Thymus (tissue), 11 donors: ENCODE measurements around the gene RXFP2. TPM values are rescaled to one million over a fixed set of nuclear protein-coding genes. Genes with fewer than 3 reads are reported as not detected.

Experiments used
- DNase-seq, 9 donors: peaks; one replicate each; pipeline ENCODE4 v3.0.0-alpha.2; 2013; ENCODE audit warnings: low spot score in 9 of 9, low read depth in 6 of 9, missing footprints in 1 of 9
- H3K27ac ChIP-seq, 2 donors: one replicate each; pipeline ENCODE4 v1.5.1; 2013; ENCODE audit warnings: control low read depth in 1 of 2, low read depth in 1 of 2, low read length in 1 of 2, mild to moderate bottlenecking in 1 of 2, moderate library complexity in 1 of 2
- H3K27me3 ChIP-seq, 2 donors: one replicate each; pipeline ENCODE4 v1.5.1; 2013; ENCODE audit warnings: low read length in 1 of 2; ENCODE audit not compliant: control insufficient read depth in 2 of 2, insufficient read depth in 1 of 2
- H3K36me3 ChIP-seq, 2 donors: one replicate each; pipeline ENCODE4 v1.5.1; 2013; ENCODE audit warnings: low read length in 1 of 2, mild to moderate bottlenecking in 1 of 2, moderate library complexity in 1 of 2; ENCODE audit not compliant: control insufficient read depth in 2 of 2, insufficient read depth in 2 of 2
- H3K4me1 ChIP-seq, 2 donors: one replicate each; pipeline ENCODE4 v1.5.1; 2013; ENCODE audit warnings: low read length in 2 of 2; ENCODE audit not compliant: control insufficient read depth in 2 of 2, insufficient read depth in 2 of 2
- H3K4me3 ChIP-seq, 2 donors: one replicate each; pipeline ENCODE4 v1.5.1; 2013; ENCODE audit warnings: low read length in 2 of 2, control low read depth in 1 of 2, mild to moderate bottlenecking in 1 of 2
- H3K9me3 ChIP-seq, 2 donors: one replicate each; pipeline ENCODE4 v1.5.1; 2013; ENCODE audit warnings: low read length in 1 of 2, mild to moderate bottlenecking in 1 of 2; ENCODE audit not compliant: control insufficient read depth in 2 of 2, insufficient read depth in 1 of 2
- WGBS: extraction: QIAGEN DNeasy Blood & Tissue Kit; methylation state at CpG from one replicate; pipeline ENCODE4 v1.1.7; 2013; 5-methylcytosine and 5-hydroxymethylcytosine counted together
- polyA plus RNA-seq: library from polyadenylated mRNA; stranded (reverse); fragments of 200-250 nt; gene quantifications from one replicate; pipeline ENCODE4 v1.2.3, GENCODE V29; 2013
- total RNA-seq: library from RNA; stranded (reverse); fragments of 120-200 nt; gene quantifications from one replicate; pipeline ENCODE4 v1.2.4, GENCODE V29; 2013
- donor health status: healthy.

The RXFP2 gene
- total and polyA plus RNA-seq, 2 donors: not detected

- Histone ChIP-seq H3K27me3 (no peaks in the 10 kb centered on the region), H3K4me1 (no peaks in the 10 kb centered on the region), H3K4me3 (no peak overlapping the region), H3K27ac (no peak overlapping the region), H3K9me3 (no peaks in the 10 kb centered on the region), H3K36me3 (no peaks in the 10 kb centered on the region)
- DNase-seq: no peak
- 96% methylated on average over 4 of the region's 4 CpGs for WGBS
Measured at GRCh38 chr13:31805841-31806240, 66.5 kb downstream of the RXFP2 start.

GRCh38 chr13:31807090-31807541 is 67.8 kb downstream of the RXFP2 start:
- 56% methylated on average over 2 of the region's 2 CpGs for WGBS
- no peaks in the 10 kb centered on the region for H3K9me3 ChIP-seq
- no peaks in the 10 kb centered on the region for H3K27me3 ChIP-seq
- no peak overlapping the region for H3K4me3 ChIP-seq
- H3K4me1 ChIP-seq: no peaks in the 10 kb centered on the region
- no peak overlapping the region for H3K27ac ChIP-seq
- peak in 1 of 9 donors; percentile 10 for DNase-seq
- no peaks in the 10 kb centered on the region for H3K36me3 ChIP-seq

DNA sequence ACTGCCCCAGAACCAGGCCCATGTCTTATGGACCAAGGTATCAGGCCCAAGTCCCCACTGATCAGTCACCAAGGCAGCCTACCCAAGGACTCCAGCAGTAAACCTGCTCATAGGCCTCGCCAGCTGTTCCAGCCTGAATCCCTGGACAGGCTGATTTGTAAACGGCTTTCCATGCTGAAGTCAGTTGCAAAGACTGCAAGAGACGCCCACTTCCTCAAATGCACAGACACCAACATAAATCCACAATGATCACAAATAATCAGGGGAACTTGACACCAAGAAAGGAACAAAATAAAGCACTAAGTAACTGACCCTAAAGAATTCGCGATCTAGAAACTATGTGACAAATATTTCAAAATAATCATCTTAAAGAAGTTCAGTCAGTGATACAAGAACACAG is 75.2 kb downstream of the RXFP2 start:
- Histone ChIP-seq H3K4me1 (no peaks in the 10 kb centered on the region), H3K27ac (no peak overlapping the region), H3K36me3 (no peaks in the 10 kb centered on the region), H3K4me3 (no peak overlapping the region), H3K27me3 (no peaks in the 10 kb centered on the region), H3K9me3 (no peaks in the 10 kb centered on the region)
- WGBS: 93% methylated on average over 5 of the region's 5 CpGs
- DNase-seq: no peak

DNA sequence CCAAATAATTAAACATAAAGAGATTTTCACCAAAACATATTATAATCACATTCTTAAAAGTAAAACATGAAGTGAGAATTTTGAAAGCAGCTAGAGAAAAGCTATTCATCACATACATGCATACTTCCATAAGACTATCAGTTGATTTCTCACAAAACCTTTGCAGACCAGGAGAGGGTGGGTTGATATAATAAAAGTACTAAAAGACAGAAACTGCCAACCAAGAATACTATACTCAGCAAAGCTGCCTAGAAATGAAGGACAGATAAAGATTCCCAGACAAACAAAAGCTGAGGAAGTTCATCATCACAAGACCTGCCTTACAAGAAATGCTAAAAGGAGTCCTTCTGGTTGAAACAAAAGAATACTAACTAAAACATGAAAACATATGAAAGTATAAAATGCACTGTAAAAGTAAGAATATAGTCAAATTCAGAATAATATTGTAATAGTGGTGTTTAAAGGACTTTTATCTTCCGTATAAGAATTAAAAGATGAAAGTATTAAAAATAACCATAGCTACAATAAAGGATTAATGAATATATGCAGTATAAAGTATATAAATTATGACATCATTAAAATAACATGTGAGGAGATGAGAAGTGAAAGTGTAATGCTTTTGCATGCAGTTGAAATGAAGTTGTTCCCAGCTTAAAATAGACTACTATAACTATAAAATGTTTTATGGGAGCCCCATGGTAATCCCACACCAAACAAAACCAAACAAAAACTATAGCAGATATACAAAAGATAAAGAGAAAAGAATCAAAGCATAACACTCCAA is 76.2 kb downstream of the RXFP2 start:
- Histone ChIP-seq H3K36me3 (no peaks in the 10 kb centered on the region), H3K9me3 (no peaks in the 10 kb centered on the region)
- 0% methylated on average over 1 of the region's 1 CpG for WGBS

GRCh38 chr13:31818236-31818635 is 78.9 kb downstream of the RXFP2 start:
- no peaks in the 10 kb centered on the region for H3K9me3 ChIP-seq
- no peaks in the 10 kb centered on the region for H3K27me3 ChIP-seq
- no peak overlapping the region for H3K4me3 ChIP-seq
- no peaks in the 10 kb centered on the region for H3K4me1 ChIP-seq
- H3K36me3 ChIP-seq: no peaks in the 10 kb centered on the region
- no peak for DNase-seq
- no peak overlapping the region for H3K27ac ChIP-seq

More for the DNA sequence above, 76.2 kb downstream of the RXFP2 start:
- Histone ChIP-seq H3K4me1 (no peaks in the 10 kb centered on the region), H3K27me3 (no peaks in the 10 kb centered on the region), H3K27ac (no peak overlapping the region), H3K4me3 (no peak overlapping the region)
- no peak for DNase-seq

GRCh38 chr13:31824705-31825517 is 85.6 kb downstream of the RXFP2 start:
- WGBS: 95% methylated on average over 3 of the region's 3 CpGs

GRCh38 chr13:31826521-31826920 is 87.2 kb downstream of the RXFP2 start:
- H3K4me1 ChIP-seq: no peaks in the 10 kb centered on the region
- WGBS: 95% methylated on average over 4 of the region's 4 CpGs

More at GRCh38 chr13:31824705-31825517, 85.6 kb downstream of the RXFP2 start:
- no peaks in the 10 kb centered on the region for H3K9me3 ChIP-seq
- no peaks in the 10 kb centered on the region for H3K36me3 ChIP-seq
- no peak for DNase-seq
- H3K4me3 ChIP-seq: no peak overlapping the region
- no peak overlapping the region for H3K27ac ChIP-seq
- H3K27me3 ChIP-seq: no peaks in the 10 kb centered on the region
- H3K4me1 ChIP-seq: no peaks in the 10 kb centered on the region

DNA sequence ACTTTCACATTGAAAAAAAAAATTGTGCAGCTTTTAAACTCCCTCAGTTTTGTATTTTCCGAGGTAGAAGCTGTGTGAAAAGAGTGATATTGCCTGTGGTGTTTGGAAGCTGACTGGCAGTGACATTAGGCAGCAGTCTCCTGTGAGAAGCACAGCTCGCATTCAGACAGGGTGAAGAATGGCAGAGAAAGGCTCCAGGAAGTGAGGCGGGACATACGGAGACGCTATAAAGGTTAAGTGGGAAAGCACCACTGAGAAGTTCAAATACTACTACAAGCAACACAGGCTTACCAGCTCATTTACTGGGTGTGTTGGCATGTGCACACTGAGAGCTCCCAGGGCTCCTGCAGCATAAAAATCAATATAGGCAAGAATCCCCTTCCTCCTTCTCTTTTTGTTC is 88.4 kb downstream of the RXFP2 start:
- Histone ChIP-seq H3K4me1 (no peaks in the 10 kb centered on the region), H3K36me3 (no peaks in the 10 kb centered on the region), H3K9me3 (no peaks in the 10 kb centered on the region), H3K4me3 (no peak overlapping the region), H3K27me3 (no peaks in the 10 kb centered on the region), H3K27ac (no peak overlapping the region)
- WGBS: 84% methylated on average over 5 of the region's 5 CpGs
- DNase-seq: no peak

More at GRCh38 chr13:31826521-31826920, 87.2 kb downstream of the RXFP2 start:
- Histone ChIP-seq H3K4me3 (no peak overlapping the region), H3K9me3 (no peaks in the 10 kb centered on the region), H3K36me3 (no peaks in the 10 kb centered on the region), H3K27ac (no peak overlapping the region), H3K27me3 (no peaks in the 10 kb centered on the region)
- DNase-seq: no peak

- Histone ChIP-seq H3K4me3 (no peak overlapping the region), H3K27ac (no peak overlapping the region), H3K36me3 (no peaks in the 10 kb centered on the region), H3K9me3 (no peaks in the 10 kb centered on the region), H3K27me3 (no peaks in the 10 kb centered on the region), H3K4me1 (no peaks in the 10 kb centered on the region)
- DNase-seq: no peak
- 100% methylated on average over 1 of the region's 1 CpG for WGBS
Measured at GRCh38 chr13:31835932-31836331, 96.6 kb downstream of the RXFP2 start.
